Astrocyte of the spinal cord (primary cell): ENCODE results near the gene DTL.

Experiments used
- DNase-seq: peaks from one replicate; pipeline ENCODE4 v3.0.0; 2011; ENCODE audit warnings: low read depth, low spot score
- H3K4me3 ChIP-seq: 2 replicates; pipeline ENCODE4 v1.5.1; 2011; ENCODE audit warnings: low read depth, mild to moderate bottlenecking, low read length, moderate library complexity
- CTCF ChIP-seq: IDR thresholded peaks from 2 replicates; pipeline ENCODE4 v1.5.1; 2012; ENCODE audit warnings: low read depth, mild to moderate bottlenecking, low read length, inconsistent platforms
- in situ Hi-C: cut with HindIII; loops from 2 replicates; pipeline ENCODE4 v1.10.0; 2017; ENCODE audit warnings: low sequenced_read_pairs

Gene DTL

GRCh38 chr1:212089560-212090163, 54.1 kb downstream of the DTL start:
- DNase-seq, result no peak
- H3K4me3 ChIP-seq, result no peak overlapping the region
- TF ChIP-seq CTCF, result no peak
- in situ Hi-C loops, result no loop called here

- DNase-seq, result no peak
- H3K4me3 ChIP-seq, result no peak overlapping the region
- in situ Hi-C loops, result no loop called here
- TF ChIP-seq CTCF, result no peak
Measured at GRCh38 chr1:212091438-212092121, 56.0 kb downstream of the DTL start.

- no peak for TF ChIP-seq CTCF
- DNase-seq, result no peak
- no peak overlapping the region for H3K4me3 ChIP-seq
- in situ Hi-C loops, result no loop called here
Measured at GRCh38 chr1:212097360-212097759, 61.8 kb downstream of the DTL start.

- in situ Hi-C loops, result no loop called here
- no peak overlapping the region for H3K4me3 ChIP-seq
- DNase-seq, result no peak
- no peak for TF ChIP-seq CTCF
Measured at GRCh38 chr1:212098310-212098709, 62.8 kb downstream of the DTL start.

GRCh38 chr1:212098771-212099170, 63.2 kb downstream of the DTL start:
- in situ Hi-C loops, result no loop called here
- no peak for TF ChIP-seq CTCF
- no peak overlapping the region for H3K4me3 ChIP-seq
- DNase-seq, result no peak

GRCh38 chr1:212101251-212101650, 65.7 kb downstream of the DTL start:
- H3K4me3 ChIP-seq, result no peak overlapping the region
- in situ Hi-C loops, result no loop called here
- no peak for DNase-seq
- TF ChIP-seq CTCF, result no peak

- H3K4me3 ChIP-seq, result no peak overlapping the region
- in situ Hi-C loops, result no loop called here
- TF ChIP-seq CTCF, result no peak
- no peak for DNase-seq
Measured at GRCh38 chr1:212101735-212102134, 66.2 kb downstream of the DTL start.
